ENCODE data around the gene LHFPL6. TPM values are rescaled to one million over a fixed set of nuclear protein-coding genes. Genes with fewer than 3 reads are reported as not detected.

LHFPL6 gene
- total RNA-seq, 2 donors from 2014 or later, result 0.53 to 2.8 TPM

DNA sequence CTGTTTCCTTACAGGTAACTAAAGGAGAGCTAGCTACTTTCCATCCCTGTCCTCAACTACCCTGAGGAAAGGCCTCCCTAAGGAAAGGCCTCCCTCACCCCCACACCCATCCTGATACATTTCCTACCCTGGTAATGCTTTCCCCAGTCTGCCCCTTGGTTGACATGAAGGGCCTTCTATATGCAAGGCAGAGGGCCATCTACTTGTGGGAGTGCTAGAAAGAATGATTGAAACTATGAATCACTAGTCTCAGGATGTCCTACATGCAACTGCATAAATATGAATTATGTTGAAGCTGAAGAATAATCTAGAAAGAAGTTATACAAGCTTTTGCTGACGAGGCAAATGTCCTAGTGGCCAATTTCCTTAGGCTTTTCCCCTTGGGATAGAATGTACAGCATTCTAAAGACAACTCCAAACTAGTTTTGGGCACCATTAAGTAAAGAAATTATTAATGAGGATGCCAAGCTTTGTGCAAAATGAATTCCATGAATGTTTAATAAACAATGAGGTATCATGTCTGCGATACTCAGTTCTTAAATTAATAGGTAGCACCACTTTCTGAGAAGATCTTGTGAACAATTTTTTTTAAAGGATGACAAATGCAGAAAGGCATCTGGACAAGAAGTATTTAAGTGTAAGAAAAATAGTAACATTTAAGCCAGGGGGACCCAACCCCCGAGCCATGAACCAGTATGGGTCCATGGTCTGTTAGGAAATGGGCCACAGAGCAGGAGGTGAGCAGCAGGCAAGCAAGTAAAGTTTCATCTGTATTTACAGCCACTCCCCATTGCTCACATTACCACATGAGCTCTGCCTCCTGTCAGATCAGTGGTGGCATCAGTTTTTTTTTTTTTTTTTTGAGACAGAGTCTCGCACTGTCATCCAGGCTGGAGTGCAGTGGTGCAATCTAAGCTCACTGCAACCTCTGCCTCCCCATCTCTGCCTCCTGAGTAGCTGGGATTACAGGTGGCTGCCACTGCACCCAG is 223.0 kb downstream of the LHFPL6 start:
- no peak overlapping the region for H3K9ac ChIP-seq (ENCODE audit: extremely low read depth, low read length, poor library complexity, severe bottlenecking)
- WGBS, 2 experiments (ENCODE audit: insufficient coverage in 1 of 2, insufficient read length in 1 of 2), result 95 to 97% methylated on average over 4 of the region's 4 CpGs
- peaks cover 2% of the 10 kb centered on the region for H3K36me3 Mint-ChIP-seq (ENCODE audit: low read depth)
- H3K4me3 ChIP-seq (ENCODE audit: low read length), result no peak overlapping the region
- peaks cover 52% of the 10 kb centered on the region for H3K27me3 ChIP-seq (ENCODE audit: control insufficient read depth, insufficient read depth, low read length, poor library complexity, severe bottlenecking)
- no peaks in the 10 kb centered on the region for H3K36me3 ChIP-seq (ENCODE audit: control insufficient read depth, insufficient read depth, low read length)
- TF ChIP-seq, protein P1, sequence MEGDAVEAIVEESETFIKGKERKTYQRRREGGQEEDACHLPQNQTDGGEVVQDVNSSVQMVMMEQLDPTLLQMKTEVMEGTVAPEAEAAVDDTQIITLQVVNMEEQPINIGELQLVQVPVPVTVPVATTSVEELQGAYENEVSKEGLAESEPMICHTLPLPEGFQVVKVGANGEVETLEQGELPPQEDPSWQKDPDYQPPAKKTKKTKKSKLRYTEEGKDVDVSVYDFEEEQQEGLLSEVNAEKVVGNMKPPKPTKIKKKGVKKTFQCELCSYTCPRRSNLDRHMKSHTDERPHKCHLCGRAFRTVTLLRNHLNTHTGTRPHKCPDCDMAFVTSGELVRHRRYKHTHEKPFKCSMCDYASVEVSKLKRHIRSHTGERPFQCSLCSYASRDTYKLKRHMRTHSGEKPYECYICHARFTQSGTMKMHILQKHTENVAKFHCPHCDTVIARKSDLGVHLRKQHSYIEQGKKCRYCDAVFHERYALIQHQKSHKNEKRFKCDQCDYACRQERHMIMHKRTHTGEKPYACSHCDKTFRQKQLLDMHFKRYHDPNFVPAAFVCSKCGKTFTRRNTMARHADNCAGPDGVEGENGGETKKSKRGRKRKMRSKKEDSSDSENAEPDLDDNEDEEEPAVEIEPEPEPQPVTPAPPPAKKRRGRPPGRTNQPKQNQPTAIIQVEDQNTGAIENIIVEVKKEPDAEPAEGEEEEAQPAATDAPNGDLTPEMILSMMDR (conservative IDR thresholded peaks at IDR 0.05), result no peak
- H3K9me3 ChIP-seq (ENCODE audit: control insufficient read depth, low read length), result peaks cover 19% of the 10 kb centered on the region
- no peak overlapping the region for H3K27ac ChIP-seq (ENCODE audit: low read depth, low read length)
- H3K4me1 Mint-ChIP-seq, result peaks cover 45% of the 10 kb centered on the region
- peaks cover 5% of the 10 kb centered on the region for H3K4me1 ChIP-seq (ENCODE audit: control insufficient read depth, insufficient read depth, low read length)
- no peak for DNase-seq
- H3K9me3 Mint-ChIP-seq, result peaks cover 22% of the 10 kb centered on the region
- H3K4me3 Mint-ChIP-seq, result no peak overlapping the region
- H3K27ac Mint-ChIP-seq, result no peak overlapping the region
- H3K27me3 Mint-ChIP-seq (ENCODE audit: insufficient read depth), result peaks cover 89% of the 10 kb centered on the region

DNA sequence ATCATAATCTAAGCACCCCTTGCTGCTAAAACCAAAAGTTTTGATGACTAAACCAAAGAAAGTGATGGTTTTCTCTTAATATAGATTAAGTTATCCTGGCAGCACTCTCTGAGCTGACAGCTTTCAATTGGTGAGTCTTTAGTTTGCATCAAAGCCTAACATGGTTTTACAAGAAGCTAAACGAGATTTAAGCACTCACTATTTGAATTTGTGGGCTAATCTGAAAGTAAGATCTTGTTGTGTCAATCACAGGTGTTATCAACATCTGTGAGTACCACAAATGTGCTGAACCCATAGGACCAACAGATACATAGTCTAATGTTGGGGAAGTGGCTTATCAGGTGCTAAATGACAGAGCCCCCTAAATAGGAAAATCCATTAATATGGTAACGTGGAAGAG is 223.9 kb downstream of the LHFPL6 start:
- DNase-seq, result no peak
- TF ChIP-seq, protein P1 (conservative IDR thresholded peaks at IDR 0.05), result no peak
- peaks cover 37% of the 10 kb centered on the region for H3K4me1 Mint-ChIP-seq
- H3K9me3 Mint-ChIP-seq, result peaks cover 22% of the 10 kb centered on the region
- no peak overlapping the region for H3K27ac Mint-ChIP-seq
- Histone ChIP-seq H3K4me1 (ENCODE audit: control insufficient read depth, insufficient read depth, low read length) (peaks cover 3% of the 10 kb centered on the region), H3K36me3 (ENCODE audit: control insufficient read depth, insufficient read depth, low read length) (no peaks in the 10 kb centered on the region), H3K27ac (ENCODE audit: low read depth, low read length) (no peak overlapping the region), H3K9me3 (ENCODE audit: control insufficient read depth, low read length) (peaks cover 19% of the 10 kb centered on the region), H3K27me3 (ENCODE audit: control insufficient read depth, insufficient read depth, low read length, poor library complexity, severe bottlenecking) (peaks cover 60% of the 10 kb centered on the region), H3K4me3 (ENCODE audit: low read length) (no peak overlapping the region), H3K9ac (ENCODE audit: extremely low read depth, low read length, poor library complexity, severe bottlenecking) (no peak overlapping the region)
- H3K36me3 Mint-ChIP-seq (ENCODE audit: low read depth), result peaks cover 2% of the 10 kb centered on the region
- WGBS, 2 experiments (ENCODE audit: insufficient coverage in 1 of 2, insufficient read length in 1 of 2), result 50 to 72% methylated on average over 1 to 2 of the region's 2 CpGs
- H3K27me3 Mint-ChIP-seq (ENCODE audit: insufficient read depth), result peaks cover 89% of the 10 kb centered on the region
- no peak overlapping the region for H3K4me3 Mint-ChIP-seq

DNA sequence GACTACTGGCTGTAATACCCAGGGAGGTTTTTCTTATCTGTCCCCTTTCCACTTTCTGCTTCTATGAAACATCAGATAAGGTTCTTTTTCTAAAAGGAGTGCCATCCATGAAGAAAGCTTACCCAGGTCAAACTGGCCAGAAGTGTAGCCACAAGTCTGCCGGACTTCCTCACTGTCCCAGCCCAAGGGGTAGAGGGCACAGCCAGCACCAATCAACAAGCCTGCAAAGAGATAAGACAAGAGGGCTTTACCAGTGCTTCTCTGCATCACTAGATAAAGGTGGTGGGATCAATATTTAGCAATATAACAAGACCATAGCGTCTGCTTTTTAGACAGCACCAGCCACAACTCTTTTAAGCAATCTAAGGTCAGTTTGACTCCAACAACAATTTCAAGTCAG is 224.7 kb downstream of the LHFPL6 start:
- DNase-seq, result no peak
- Histone ChIP-seq H3K27me3 (ENCODE audit: control insufficient read depth, insufficient read depth, low read length, poor library complexity, severe bottlenecking) (peaks cover 60% of the 10 kb centered on the region), H3K4me3 (ENCODE audit: low read length) (no peak overlapping the region), H3K9ac (ENCODE audit: extremely low read depth, low read length, poor library complexity, severe bottlenecking) (no peak overlapping the region), H3K27ac (ENCODE audit: low read depth, low read length) (peak overlapping the region; percentile 21), H3K36me3 (ENCODE audit: control insufficient read depth, insufficient read depth, low read length) (no peaks in the 10 kb centered on the region), H3K9me3 (ENCODE audit: control insufficient read depth, low read length) (peaks cover 19% of the 10 kb centered on the region), H3K4me1 (ENCODE audit: control insufficient read depth, insufficient read depth, low read length) (peaks cover 3% of the 10 kb centered on the region)
- no peak overlapping the region for H3K4me3 Mint-ChIP-seq
- H3K36me3 Mint-ChIP-seq (ENCODE audit: low read depth), result peaks cover 2% of the 10 kb centered on the region
- peaks cover 30% of the 10 kb centered on the region for H3K4me1 Mint-ChIP-seq
- peaks cover 22% of the 10 kb centered on the region for H3K9me3 Mint-ChIP-seq
- H3K27ac Mint-ChIP-seq, result no peak overlapping the region
- TF ChIP-seq, protein P1 (conservative IDR thresholded peaks at IDR 0.05), result no peak
- 84% methylated on average over 2 of the region's 2 CpGs; no CpG with 5 or more reads in 1 of the 2 experiments for WGBS, 2 experiments (ENCODE audit: insufficient coverage in 1 of 2, insufficient read length in 1 of 2)
- H3K27me3 Mint-ChIP-seq (ENCODE audit: insufficient read depth), result peaks cover 89% of the 10 kb centered on the region
